Urothelium cell line (cell line): ENCODE data around the gene WDR72.
"Not testable (repeated sequence)": the region's sequence is repeated elsewhere in the genome, so short reads cannot be mapped to it uniquely, and the experiment has no call there.

Experiments used
- DNase-seq: peaks from one replicate; pipeline ENCODE4 v3.0.0; 2011; ENCODE audit warnings: low spot score, mixed read lengths
- FAIRE-seq: peaks from 2 replicates; lab custom pipeline; 2011; peaks lifted over from hg19 to GRCh38; lab: Jason Lieb, UNC

Gene WDR72

GRCh38 chr15:53710906-53711305 is 48.6 kb downstream of the WDR72 start:
- DNase-seq (no peak), FAIRE-seq (no peak)

DNA sequence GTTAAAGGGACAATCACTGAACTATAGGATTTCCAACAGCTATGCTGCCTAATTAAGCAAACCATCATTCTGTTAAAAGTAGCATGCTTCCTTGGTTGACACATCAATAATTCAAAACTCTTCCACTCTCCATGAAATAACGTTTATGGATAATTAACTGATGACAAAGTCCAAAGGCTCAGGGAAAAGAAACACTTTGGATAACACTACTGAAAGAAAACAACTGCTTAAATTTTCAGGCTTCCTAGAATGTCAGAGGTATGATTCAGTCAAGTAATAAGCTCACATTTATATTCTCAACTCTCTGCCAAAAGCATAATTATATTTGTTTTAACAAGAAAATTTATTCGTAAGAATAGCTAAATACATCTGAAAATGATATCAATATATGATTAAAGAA is 49.6 kb downstream of the WDR72 start:
- FAIRE-seq (no peak), DNase-seq (no peak)

- DNase-seq (no peak), FAIRE-seq (no peak)
Observed at GRCh38 chr15:53695365-53695764, 64.1 kb downstream of the WDR72 start.

DNA sequence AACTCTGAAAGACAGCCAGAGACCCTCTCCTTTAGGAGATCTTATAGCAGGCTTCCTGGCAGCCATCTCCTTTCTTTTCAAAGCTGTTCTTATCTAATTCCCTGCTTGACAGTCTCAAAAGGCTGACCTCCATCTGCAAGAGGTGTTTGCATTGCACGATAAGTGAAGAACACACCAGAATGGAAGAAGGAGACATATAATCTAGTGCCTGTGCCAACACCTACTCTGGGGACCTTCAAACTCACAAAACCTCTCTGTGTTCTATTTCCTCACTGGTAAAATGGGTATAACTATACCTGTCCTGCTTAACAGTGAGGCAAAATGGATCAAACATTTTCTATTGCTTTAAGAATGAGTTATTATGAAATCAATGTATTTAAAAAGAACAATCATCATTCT is 65.0 kb downstream of the WDR72 start:
- DNase-seq (no peak), FAIRE-seq (no peak)

DNA sequence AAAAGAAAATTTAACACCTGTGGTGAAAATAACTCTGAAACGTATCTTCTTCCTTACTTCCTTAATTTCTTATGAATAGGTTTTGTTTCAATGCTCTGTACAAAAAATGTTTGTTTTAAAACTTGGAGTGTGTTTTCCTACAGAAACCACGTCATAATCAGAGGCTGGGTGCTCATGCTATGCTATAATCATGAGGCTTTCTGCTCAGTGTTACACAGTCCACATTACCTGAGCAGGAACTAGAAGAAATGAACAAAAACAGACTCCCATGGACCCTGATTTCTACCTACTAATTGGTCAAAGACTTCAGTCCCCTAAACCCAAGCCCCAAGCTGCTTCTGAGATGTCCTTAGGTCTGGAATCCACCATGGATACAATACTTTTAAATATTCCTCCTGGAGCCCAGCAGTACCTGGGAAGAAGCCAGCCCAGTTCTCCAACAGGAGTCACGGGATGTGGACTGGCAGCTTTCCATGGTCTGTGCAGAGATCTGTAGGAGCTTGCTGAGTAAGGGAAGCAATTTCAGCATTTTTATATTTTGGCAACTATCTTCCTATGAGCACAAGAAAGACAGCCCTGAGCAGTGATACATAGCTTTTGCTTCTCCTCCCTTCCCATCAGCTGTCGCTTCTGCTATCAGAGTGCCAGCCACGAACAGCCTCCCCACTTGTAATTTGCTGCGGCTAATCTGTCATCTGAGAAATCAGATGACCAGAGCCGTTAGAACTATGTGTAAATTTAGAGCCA is 65.6 kb downstream of the WDR72 start:
- no peak for DNase-seq
- FAIRE-seq = no peak

DNA sequence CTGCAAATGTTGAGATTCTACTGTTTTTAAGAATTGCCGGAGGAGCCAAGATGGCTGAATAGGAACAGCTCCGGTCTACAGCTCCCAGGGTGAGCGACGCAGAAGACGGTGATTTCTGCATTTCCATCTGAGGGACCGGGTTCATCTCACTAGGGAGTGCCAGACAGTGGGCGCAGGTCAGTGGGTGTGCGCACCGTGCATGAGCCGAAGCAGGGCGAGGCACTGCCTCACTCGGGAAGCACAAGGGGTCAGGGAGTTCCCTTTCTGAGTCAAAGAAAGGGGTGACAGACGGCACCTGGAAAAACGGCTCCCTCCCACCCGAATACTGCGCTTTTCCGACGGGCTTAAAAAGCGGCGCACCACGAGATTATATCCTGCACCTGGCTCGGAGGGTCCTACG is 75.3 kb downstream of the WDR72 start:
- not testable (repeated sequence) for FAIRE-seq, DNase-seq

GRCh38 chr15:53681056-53681455 is 78.4 kb downstream of the WDR72 start:
- DNase-seq (no peak), FAIRE-seq (no peak)

- FAIRE-seq (no peak), DNase-seq (no peak)
Observed at GRCh38 chr15:53675832-53676231, 83.6 kb downstream of the WDR72 start.

DNA sequence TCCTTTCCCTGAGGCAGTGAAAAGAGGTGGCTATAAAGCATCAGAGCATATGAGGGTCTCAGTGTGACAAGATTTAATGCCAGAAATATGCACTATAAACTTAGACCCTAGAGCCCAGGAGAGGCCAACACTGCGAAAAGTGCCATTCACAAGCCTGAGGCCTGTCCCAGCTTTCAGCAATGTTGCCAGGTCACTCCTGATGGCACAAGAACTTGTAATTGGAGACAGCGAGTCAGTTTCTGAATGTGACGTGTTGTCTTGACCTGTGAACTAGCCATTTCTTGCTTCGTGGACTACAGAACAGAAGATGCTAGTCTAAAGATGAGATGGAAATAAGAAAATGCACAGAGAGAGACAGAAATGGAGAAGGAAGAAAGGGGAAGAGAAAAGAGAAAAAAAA is 87.9 kb downstream of the WDR72 start:
- no peak for FAIRE-seq
- no peak for DNase-seq

DNA sequence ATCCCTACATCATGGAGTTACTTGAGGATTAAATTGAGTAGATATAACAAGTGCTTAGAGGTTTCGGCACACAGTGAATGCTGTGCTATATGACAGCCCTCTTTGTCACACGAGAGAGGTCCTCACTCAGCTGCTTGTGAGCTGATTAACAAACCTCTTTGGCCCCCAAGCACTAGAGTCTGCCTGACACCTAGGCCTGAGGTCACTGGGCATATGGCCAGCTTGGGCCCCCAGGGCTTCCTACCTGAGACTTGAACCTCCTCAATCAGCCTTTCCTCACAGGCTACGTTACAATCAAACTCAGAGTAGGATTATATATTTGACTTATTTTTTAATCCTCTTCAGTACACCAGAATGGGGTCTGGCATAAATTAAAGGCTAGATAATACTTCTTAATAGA is 88.8 kb downstream of the WDR72 start:
- no peak for FAIRE-seq

GRCh38 chr15:53665930-53666329 is 93.5 kb downstream of the WDR72 start:
- peak; percentile 7 for DNase-seq
- no peak for FAIRE-seq

More for the DNA sequence above, 88.8 kb downstream of the WDR72 start:
- DNase-seq = no peak

DNA sequence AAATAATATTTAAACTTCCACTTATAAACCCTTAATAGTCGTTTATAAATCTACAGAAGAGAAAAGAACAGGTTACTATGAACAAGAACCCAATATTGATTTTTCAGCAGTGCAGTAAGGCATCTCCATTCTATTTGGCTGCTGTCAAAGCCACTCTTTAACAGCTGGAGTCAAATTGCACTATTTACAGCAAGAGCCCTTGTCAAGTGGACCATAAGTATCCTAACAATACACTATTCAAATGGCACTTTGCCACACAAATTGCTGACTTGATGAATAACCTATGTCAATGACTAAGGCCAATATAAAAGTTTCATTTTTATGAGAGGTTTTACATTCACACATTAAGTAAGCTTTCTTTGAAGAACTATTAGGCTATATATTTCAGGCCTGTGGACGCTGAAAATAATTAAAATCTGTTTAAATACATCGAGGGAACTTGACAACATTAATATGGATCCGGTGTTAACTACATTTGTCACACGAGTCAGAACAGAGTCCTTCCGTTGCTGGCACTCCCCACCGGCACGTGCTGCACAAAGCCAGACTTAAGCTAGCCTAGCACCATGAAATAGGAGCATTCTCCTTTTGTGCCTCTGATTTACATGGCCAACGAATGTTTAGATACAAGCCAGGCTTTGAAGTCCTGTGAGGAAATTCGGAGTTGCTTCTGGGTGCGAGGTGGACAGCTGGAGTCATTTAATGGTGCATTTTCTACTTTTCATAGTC is 100.5 kb downstream of the WDR72 start:
- FAIRE-seq = no peak

GRCh38 chr15:53658255-53658654 is 101.2 kb downstream of the WDR72 start:
- FAIRE-seq (no peak), DNase-seq (no peak)

More for the DNA sequence above, 100.5 kb downstream of the WDR72 start:
- DNase-seq = no peak

- DNase-seq (no peak), FAIRE-seq (no peak)
Observed at GRCh38 chr15:53648934-53649333, 110.5 kb downstream of the WDR72 start.

DNA sequence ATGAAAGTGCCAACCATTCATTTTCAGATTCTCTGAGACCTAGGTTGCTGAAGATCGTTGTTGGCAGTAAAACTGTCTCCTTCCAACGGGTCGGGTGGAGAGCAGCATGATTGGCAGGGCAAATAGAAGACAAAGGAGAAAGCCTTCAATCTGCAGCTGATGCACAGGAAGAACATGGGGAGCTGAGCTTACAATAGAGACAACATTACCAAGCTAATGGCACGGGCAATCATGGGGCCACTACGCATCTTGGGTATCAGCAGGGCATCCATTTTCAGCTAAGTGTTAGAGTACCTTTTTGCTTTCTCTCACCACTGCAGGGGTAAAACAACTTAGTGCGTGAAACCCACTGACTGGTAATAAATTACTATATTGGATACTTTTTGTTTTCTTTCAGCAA is 114.8 kb downstream of the WDR72 start:
- no peak for DNase-seq
- no peak for FAIRE-seq

GRCh38 chr15:53634517-53635106 is 124.9 kb downstream of the WDR72 start:
- no peak for FAIRE-seq
- DNase-seq = no peak

- FAIRE-seq = no peak
- no peak for DNase-seq
Observed at GRCh38 chr15:53627279-53627678, 132.2 kb downstream of the WDR72 start.

GRCh38 chr15:53625962-53626845 is 133.3 kb downstream of the WDR72 start:
- DNase-seq (no peak), FAIRE-seq (no peak)

DNA sequence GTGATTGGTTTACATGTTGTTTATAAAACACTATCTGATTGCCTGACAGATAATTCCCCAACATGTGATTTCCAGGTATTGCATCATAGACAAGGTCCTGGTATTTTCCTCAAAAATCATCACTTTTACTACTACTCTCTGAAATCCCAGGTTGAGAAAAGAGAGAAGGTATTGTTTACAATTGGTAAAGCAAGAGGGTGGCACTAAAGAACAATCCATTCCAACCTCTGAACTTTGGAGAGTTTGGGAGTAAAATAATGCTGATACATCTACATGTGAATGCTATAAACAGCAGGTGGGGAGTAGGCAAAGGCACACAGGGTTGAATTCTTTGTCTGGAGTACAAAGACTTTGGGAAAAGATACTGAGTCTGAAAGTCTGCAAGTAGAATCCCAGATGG is 134.2 kb downstream of the WDR72 start:
- FAIRE-seq (no peak), DNase-seq (no peak)

DNA sequence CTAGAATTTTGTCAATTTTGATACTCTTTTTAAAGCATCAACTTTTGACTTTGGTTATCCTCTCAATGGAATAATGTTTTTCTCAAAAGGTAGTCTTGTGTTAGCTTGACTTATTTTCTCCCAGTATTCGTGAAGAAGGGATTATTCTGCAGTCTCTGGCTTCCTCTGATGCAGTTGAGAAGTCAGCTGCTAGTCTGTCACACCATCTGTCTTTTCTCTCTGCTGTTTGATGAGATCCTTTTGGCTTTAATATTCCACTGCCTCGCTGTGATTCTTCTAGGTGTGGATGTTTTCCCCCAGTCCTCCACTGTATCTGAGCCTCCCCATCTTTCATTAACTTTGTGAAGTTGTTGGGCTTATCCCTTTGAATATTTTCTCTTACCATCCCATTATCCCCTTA is 141.0 kb downstream of the WDR72 start:
- FAIRE-seq = no peak
- no peak for DNase-seq
